Activated T-cell treated with anti-CD3 and anti-CD28 coated beads, Interleukin-2, amount 50 U/mL, for 24 hours (primary cell): ENCODE results near the gene ROBO2.

Experiments
- DNase-seq: peaks from one replicate; pipeline ENCODE4 v3.0.0-alpha.2; 2020
- H3K27ac Mint-ChIP-seq: 2 replicates; pipeline ENCODE4 v1.8.0; 2020; ENCODE audit warnings: mild to moderate bottlenecking, mixed read lengths
- H3K27me3 Mint-ChIP-seq: 2 replicates; pipeline ENCODE4 v1.8.0; 2020; ENCODE audit warnings: mixed read lengths
- H3K36me3 Mint-ChIP-seq: 2 replicates; pipeline ENCODE4 v1.8.0; 2020; ENCODE audit warnings: low read depth, mixed read lengths
- H3K4me1 Mint-ChIP-seq: 2 replicates; pipeline ENCODE4 v1.8.0; 2020; ENCODE audit warnings: low read depth, mixed read lengths
- H3K4me3 Mint-ChIP-seq: 2 replicates; pipeline ENCODE4 v1.8.0; 2020; ENCODE audit warnings: mild to moderate bottlenecking, moderate library complexity, mixed read lengths
- H3K9me3 Mint-ChIP-seq: 2 replicates; pipeline ENCODE4 v1.8.0; 2020; ENCODE audit warnings: mixed read lengths

Gene ROBO2

DNA sequence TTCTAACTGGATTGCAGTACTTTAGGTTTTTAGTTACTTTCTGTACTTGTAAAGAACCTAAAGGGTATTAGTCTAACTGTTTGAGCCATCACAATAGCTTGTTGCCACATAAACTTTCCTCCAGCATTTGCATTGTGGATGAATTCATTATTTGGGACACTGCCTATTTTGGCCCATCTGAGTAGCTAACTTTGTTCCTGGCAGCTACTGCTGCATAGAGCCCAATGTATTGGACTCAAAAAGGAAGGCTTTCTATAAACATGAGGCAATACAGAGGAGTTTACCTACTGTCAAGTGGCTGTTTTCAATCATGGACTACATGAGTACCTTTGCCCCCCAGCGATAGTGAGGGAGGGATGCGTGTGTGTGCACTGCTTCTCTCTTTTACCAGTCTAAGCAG is 1.9 kb downstream of the ROBO2 start:
- peaks cover 34% of the 10 kb centered on the region for H3K27me3 Mint-ChIP-seq
- H3K4me3 Mint-ChIP-seq: no peak overlapping the region
- H3K36me3 Mint-ChIP-seq: no peaks in the 10 kb centered on the region
- H3K9me3 Mint-ChIP-seq: peaks cover 20% of the 10 kb centered on the region
- DNase-seq: no peak
- peaks cover 4% of the 10 kb centered on the region for H3K4me1 Mint-ChIP-seq
- no peak overlapping the region for H3K27ac Mint-ChIP-seq

DNA sequence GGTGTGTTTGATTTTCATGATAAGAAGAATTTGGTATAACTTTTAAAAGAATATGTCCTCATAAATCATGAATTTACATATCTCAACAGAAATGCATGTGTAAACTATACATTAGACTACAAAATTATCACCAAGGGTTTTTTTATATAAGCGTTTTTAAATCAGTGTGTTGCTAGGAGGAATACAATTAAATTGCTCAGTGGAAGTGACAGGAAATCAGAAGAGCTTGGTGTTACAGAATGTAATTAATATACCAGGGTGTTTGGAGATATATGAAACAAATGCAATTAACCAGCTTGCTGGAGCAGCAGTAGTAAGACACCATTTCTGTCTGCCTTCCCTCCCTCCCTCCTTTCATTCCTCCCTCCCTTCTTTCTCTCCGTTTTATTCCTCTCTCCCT is 2.4 kb downstream of the ROBO2 start:
- H3K36me3 Mint-ChIP-seq: no peaks in the 10 kb centered on the region
- no peak overlapping the region for H3K27ac Mint-ChIP-seq
- peaks cover 34% of the 10 kb centered on the region for H3K27me3 Mint-ChIP-seq
- DNase-seq: no peak
- H3K4me1 Mint-ChIP-seq: peaks cover 4% of the 10 kb centered on the region
- H3K4me3 Mint-ChIP-seq: no peak overlapping the region
- H3K9me3 Mint-ChIP-seq: peaks cover 23% of the 10 kb centered on the region

DNA sequence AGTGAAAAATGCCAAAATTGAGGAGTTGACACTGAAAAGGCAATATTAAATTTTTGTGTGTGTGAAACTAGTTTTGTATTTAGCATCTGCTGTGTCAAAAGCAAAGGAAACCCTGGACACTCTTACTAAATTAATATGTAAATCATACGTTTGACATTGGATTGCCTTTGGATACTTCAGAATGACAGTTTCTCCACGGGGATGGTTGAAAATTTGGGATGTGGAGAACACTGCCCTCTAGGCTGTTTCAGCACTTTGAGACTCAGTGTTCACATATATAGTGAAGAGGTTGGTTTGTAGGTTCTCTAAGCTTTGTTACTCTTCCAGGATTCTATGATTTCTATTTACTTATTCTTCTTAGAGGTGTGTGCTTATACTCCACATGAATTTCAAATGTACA is 3.0 kb downstream of the ROBO2 start:
- Mint-ChIP-seq H3K27ac (no peak overlapping the region), H3K9me3 (peaks cover 23% of the 10 kb centered on the region), H3K27me3 (peaks cover 32% of the 10 kb centered on the region), H3K4me3 (no peak overlapping the region), H3K4me1 (peaks cover 4% of the 10 kb centered on the region), H3K36me3 (no peaks in the 10 kb centered on the region)
- no peak for DNase-seq

DNA sequence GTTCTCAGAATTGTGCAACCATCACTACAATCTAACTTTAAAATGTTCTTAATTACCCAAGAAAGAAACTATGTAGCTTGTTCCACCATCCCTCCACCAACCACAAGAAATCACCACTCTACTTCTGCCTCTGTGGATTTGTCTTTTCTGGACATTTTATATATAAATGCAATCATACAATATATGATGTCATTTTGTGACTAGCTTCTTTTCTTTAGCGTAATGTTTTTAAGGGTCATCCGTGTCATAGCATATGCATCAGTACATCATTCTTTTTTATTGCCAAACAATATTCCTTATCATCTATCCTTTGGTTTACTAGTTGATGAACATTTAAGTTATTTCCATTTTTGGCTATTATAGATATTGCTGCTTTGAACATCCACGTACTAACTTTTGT is 5.8 kb downstream of the ROBO2 start:
- DNase-seq: no peak
- no peaks in the 10 kb centered on the region for H3K4me1 Mint-ChIP-seq
- no peak overlapping the region for H3K4me3 Mint-ChIP-seq
- H3K27me3 Mint-ChIP-seq: peaks cover 9% of the 10 kb centered on the region
- H3K9me3 Mint-ChIP-seq: peaks cover 17% of the 10 kb centered on the region
- no peak overlapping the region for H3K27ac Mint-ChIP-seq
- H3K36me3 Mint-ChIP-seq: no peaks in the 10 kb centered on the region

DNA sequence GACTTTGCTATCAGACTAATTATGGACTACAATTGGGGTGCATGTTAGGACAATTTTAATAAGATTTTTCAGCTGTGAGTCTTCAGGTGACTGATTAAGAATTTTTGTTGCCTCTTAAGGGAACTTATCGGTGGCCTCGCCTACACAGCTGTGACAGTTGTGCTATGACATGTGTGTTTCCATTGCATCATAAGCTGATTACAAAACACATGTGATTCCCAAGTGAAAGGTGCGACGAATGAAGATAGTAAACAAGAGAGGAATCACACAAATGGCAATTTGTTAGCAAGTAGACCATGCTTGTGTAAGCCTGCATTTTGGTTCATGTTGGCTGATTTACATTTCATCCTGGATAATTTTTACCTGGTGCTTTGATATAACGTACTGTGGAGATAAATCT is 8.3 kb downstream of the ROBO2 start:
- no peak overlapping the region for H3K4me3 Mint-ChIP-seq
- peaks cover 12% of the 10 kb centered on the region for H3K9me3 Mint-ChIP-seq
- no peaks in the 10 kb centered on the region for H3K27me3 Mint-ChIP-seq
- no peaks in the 10 kb centered on the region for H3K4me1 Mint-ChIP-seq
- H3K36me3 Mint-ChIP-seq: no peaks in the 10 kb centered on the region
- no peak for DNase-seq
- no peak overlapping the region for H3K27ac Mint-ChIP-seq

DNA sequence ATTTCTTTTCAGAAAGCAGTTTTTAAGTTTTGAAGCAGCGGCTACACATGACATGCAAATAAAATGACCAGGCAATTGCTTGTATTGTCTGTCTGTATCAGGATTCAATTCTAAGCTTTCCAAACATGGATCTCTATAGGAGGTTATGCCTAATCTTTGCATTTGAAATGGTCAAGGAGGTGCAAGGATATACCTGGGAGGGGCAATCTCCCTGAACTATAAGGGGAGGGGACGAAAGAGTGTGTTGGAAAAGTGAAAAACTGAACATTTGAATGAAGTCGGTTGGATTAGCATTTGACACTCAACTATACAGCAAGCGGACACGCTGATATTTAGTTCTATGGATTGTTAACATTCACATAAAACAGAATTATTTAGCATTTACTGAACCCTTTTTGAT is 11.7 kb downstream of the ROBO2 start:
- peaks cover 11% of the 10 kb centered on the region for H3K9me3 Mint-ChIP-seq
- no peak overlapping the region for H3K4me3 Mint-ChIP-seq
- no peaks in the 10 kb centered on the region for H3K27me3 Mint-ChIP-seq
- no peaks in the 10 kb centered on the region for H3K36me3 Mint-ChIP-seq
- H3K4me1 Mint-ChIP-seq: no peaks in the 10 kb centered on the region
- no peak overlapping the region for H3K27ac Mint-ChIP-seq
- DNase-seq: no peak

DNA sequence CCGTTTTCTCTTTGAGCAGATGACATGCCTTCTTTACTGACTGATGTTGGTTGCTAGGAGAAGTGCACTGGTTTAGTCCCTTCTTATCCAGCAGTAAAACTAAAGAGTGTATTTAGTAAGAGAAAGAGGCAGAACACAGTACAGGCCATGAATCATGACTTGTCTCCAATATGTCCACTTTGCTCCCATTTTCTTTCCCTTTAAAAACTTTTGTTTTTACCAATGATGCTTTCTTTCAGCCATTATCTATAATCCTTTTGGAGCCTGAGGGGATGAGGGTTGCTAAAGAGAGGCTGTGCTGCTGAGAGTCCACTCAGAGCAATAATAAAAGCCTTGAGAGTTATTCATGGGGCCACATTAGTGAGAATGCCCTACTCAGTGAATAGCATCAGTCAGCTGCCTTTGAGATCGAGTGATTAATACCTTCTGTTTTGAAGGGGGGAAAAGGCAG is 12.2 kb downstream of the ROBO2 start:
- H3K27ac Mint-ChIP-seq: no peak overlapping the region
- H3K9me3 Mint-ChIP-seq: peaks cover 7% of the 10 kb centered on the region
- H3K4me1 Mint-ChIP-seq: no peaks in the 10 kb centered on the region
- no peak overlapping the region for H3K4me3 Mint-ChIP-seq
- DNase-seq: no peak
- H3K27me3 Mint-ChIP-seq: no peaks in the 10 kb centered on the region
- H3K36me3 Mint-ChIP-seq: no peaks in the 10 kb centered on the region

DNA sequence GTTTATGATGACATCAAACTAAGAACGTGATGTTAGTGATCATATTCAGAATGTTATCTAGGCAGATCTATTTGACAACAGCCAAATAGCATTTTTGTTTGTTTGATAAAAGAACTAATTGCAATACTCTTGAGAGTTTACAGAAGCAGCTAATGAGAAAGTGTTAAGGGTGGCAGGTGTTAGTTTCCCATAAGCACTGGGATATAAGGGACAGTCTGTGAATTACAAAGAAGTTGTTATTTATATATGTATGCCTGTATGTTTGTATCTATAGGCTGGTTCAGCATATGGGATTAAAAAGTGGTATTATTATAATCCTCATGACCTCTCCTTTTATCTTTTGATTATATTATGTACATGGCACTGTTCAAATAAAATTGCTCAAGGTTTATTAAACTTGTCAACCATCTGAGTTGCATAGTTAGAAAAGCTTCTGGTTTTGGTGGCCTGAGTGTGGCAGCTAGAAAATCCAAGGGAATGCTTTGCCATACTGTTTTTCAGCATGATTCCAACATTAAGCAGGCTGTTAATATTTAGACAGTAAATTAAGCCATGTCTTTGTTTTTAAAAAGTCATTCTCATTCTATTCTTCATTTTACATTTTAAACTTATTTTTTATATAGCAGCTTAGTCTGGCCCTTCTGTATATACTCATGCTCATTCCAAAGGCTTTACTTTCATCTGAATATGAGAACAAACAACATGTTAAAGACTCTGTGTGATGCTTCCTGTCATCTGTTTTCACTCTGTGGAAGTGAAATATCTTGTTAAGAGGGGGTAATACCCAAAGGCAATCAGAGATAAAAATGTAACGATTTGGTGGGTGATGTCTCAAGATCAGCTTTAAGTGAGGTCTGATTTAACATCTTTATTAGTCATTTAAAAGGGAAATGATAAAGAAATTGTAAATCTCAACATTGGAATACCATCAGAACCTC is 13.1 kb downstream of the ROBO2 start:
- H3K4me1 Mint-ChIP-seq: no peaks in the 10 kb centered on the region
- no peaks in the 10 kb centered on the region for H3K36me3 Mint-ChIP-seq
- peaks cover 7% of the 10 kb centered on the region for H3K9me3 Mint-ChIP-seq
- H3K4me3 Mint-ChIP-seq: no peak overlapping the region
- DNase-seq: no peak
- no peak overlapping the region for H3K27ac Mint-ChIP-seq
- no peaks in the 10 kb centered on the region for H3K27me3 Mint-ChIP-seq

DNA sequence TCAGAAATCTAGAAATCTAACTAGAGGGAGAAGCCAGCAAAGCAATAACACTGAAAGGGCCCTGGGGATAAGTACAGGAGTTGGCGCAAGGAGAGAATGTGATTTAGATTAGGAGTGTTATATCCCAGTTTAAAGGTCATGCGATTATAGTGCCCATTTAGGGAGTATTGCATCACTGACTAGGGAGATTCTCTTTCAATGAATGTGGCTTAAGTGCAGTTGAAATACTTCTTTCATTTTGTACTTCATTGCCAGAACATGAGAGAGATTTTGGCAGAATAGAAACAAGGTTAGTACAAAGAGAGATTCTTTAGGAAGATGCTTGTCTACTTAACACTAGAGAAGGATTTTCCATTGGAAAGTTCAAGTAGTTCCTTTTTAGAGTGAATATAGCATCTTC is 13.9 kb downstream of the ROBO2 start:
- Mint-ChIP-seq H3K27ac (no peak overlapping the region), H3K9me3 (peaks cover 7% of the 10 kb centered on the region), H3K36me3 (no peaks in the 10 kb centered on the region), H3K4me1 (no peaks in the 10 kb centered on the region), H3K27me3 (no peaks in the 10 kb centered on the region), H3K4me3 (no peak overlapping the region)
- DNase-seq: no peak

DNA sequence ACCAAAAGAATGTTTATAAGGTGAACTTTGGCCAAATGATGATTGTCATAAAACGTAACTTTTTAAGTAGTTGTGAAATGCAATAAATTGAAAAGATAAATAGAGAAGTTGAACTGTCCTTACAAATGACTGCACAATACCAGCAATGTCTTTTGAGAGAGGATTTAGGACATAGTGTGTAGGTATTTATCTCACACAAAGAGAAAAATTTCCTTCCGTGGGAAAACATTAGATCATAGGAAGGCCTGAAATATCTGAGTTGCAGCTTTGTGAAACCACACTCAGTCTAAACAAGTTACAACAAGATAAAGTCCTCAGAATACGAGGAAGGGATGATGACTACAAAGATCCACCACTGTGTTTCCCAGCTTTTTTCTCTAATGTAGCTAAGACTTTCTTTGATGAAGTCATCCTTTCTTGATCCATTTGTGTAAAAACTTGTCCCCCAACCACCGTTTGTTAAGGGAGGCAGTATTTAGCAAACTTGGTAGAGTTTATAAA is 16.0 kb downstream of the ROBO2 start:
- no peak for DNase-seq

DNA sequence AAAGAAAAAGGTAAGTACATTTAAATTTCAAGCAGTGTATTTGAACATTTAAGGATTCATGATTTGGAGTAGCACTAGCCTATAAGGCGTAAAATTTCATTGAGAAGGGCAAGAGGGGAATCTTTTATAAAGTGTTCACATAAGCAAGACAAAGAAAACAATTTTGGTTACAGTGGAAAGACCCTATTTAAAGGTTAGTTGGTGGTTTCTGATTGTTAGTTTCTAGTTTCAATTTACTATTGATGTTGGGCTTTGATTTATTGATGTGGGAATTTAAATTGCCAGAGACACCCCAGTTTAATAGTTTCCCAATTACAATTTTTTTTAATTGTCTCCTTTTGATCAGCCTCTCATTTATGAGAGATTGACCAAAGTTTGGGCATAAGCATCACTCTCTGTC is 19.5 kb downstream of the ROBO2 start:
- H3K4me1 Mint-ChIP-seq: no peaks in the 10 kb centered on the region
- no peaks in the 10 kb centered on the region for H3K36me3 Mint-ChIP-seq
- no peaks in the 10 kb centered on the region for H3K27me3 Mint-ChIP-seq
- DNase-seq: no peak
- peaks cover 20% of the 10 kb centered on the region for H3K9me3 Mint-ChIP-seq
- H3K4me3 Mint-ChIP-seq: no peak overlapping the region
- H3K27ac Mint-ChIP-seq: no peak overlapping the region

More for the DNA sequence above, 16.0 kb downstream of the ROBO2 start:
- H3K9me3 Mint-ChIP-seq: peaks cover 11% of the 10 kb centered on the region
- H3K27me3 Mint-ChIP-seq: no peaks in the 10 kb centered on the region
- no peak overlapping the region for H3K27ac Mint-ChIP-seq
- H3K4me3 Mint-ChIP-seq: no peak overlapping the region
- H3K4me1 Mint-ChIP-seq: no peaks in the 10 kb centered on the region
- no peaks in the 10 kb centered on the region for H3K36me3 Mint-ChIP-seq

DNA sequence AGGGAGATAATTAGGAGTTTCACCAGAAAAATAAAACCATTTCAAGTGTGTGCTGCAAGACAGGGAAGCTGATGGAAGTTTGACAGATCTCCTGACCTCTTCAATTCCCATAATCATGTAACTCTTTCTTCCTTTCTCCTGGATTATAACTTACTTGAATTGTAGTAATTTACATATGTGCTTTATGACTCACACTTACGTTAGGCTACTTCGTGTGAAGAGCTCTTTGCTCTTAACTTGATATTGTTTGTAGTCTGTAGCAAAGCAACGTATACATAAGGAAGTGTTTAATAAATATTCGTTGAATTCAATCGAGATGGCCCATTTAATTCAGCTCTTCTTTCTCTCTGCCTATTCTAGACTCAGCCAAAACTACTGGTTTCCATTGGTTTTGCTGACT is 23.5 kb downstream of the ROBO2 start:
- no peaks in the 10 kb centered on the region for H3K36me3 Mint-ChIP-seq
- H3K27me3 Mint-ChIP-seq: no peaks in the 10 kb centered on the region
- H3K4me1 Mint-ChIP-seq: no peaks in the 10 kb centered on the region
- peaks cover 14% of the 10 kb centered on the region for H3K9me3 Mint-ChIP-seq
- H3K4me3 Mint-ChIP-seq: no peak overlapping the region
- no peak overlapping the region for H3K27ac Mint-ChIP-seq
- no peak for DNase-seq

DNA sequence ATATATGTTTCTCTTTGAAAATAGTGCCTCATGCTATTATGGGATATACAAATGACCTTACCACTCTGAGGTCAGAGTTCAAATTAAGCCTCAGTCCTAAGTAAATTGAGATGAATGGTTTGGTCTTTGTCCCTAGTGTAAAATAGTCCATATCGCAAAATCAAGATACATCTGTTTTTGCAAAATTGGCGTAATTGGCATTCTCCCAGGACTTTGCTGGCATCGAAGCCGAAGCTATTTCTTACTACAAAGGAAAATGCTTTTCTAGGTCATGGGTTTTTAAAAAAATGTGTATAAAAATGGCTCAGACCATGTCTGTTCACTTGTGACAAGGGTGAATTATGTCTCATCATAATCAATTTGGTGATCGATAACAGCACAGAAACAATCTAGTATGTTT is 25.9 kb downstream of the ROBO2 start:
- Mint-ChIP-seq H3K4me3 (no peak overlapping the region), H3K27me3 (no peaks in the 10 kb centered on the region), H3K27ac (no peak overlapping the region), H3K9me3 (peaks cover 10% of the 10 kb centered on the region), H3K36me3 (no peaks in the 10 kb centered on the region), H3K4me1 (no peaks in the 10 kb centered on the region)
- DNase-seq: no peak

DNA sequence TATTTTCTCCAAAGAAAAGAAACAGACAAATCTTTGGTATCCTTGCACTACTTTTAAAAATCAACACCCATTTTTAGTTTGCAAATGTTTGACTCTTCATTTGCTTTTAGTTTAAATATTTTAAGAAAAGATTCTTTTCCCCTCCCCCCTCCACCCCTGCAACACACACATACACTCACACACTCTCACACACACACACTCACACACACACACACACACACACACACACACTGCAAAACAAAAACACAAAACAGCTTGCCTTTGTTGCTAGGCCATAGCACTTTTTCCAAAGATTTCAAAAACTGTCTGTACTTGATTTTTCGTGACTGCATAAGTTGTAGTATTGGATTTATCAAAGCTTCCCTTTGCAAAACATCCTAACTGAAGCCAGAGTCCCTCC is 26.9 kb downstream of the ROBO2 start:
- H3K27me3 Mint-ChIP-seq: no peaks in the 10 kb centered on the region
- H3K27ac Mint-ChIP-seq: no peak overlapping the region
- no peak overlapping the region for H3K4me3 Mint-ChIP-seq
- no peaks in the 10 kb centered on the region for H3K36me3 Mint-ChIP-seq
- peaks cover 8% of the 10 kb centered on the region for H3K9me3 Mint-ChIP-seq
- H3K4me1 Mint-ChIP-seq: no peaks in the 10 kb centered on the region
- no peak for DNase-seq

DNA sequence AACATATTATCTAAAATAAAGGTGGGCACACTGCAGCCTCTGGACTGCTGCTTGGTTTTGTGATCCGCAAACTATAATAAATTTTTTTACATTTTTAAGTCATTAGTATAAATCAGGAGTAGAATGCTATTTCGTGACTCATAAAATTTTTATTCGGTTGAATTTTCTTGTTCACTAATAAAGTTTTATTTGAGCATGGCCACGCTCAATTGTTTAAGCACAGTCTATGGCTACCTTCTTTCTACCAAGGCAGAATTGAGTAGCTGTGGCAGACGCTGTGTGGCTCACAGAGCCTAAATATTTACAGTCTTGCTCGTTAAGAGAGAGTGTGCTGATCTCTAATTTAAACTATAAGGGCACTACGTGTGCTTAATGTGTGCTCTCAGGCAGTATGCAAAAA is 28.9 kb downstream of the ROBO2 start:
- Mint-ChIP-seq H3K4me1 (no peaks in the 10 kb centered on the region), H3K4me3 (no peak overlapping the region), H3K9me3 (peaks cover under 1% of the 10 kb centered on the region), H3K27me3 (no peaks in the 10 kb centered on the region), H3K36me3 (no peaks in the 10 kb centered on the region), H3K27ac (no peak overlapping the region)
- no peak for DNase-seq
